Erythroblast (primary cell): ENCODE data around the gene GRM8.

ENCODE experiments used
- DNase-seq, 2 experiments: peaks; one replicate each; lab custom pipeline; 2025; lab: John Stamatoyannopoulos, UW
- GATA1 ChIP-seq: IDR thresholded peaks from 2 replicates; pipeline ENCODE4 v1.6.1; 2011; ENCODE audit warnings: low read depth, mild to moderate bottlenecking, control low read depth, low read length, moderate library complexity
- POLR2A ChIP-seq: IDR thresholded peaks from 2 replicates; pipeline ENCODE4 v1.6.1; 2011; ENCODE audit warnings: mild to moderate bottlenecking, low read length

Gene GRM8

GRCh38 chr7:126441745-126442144, 811.0 kb downstream of the GRM8 start:
- no peak for TF ChIP-seq POLR2A
- no peak for TF ChIP-seq GATA1
- DNase-seq = no peak

DNA sequence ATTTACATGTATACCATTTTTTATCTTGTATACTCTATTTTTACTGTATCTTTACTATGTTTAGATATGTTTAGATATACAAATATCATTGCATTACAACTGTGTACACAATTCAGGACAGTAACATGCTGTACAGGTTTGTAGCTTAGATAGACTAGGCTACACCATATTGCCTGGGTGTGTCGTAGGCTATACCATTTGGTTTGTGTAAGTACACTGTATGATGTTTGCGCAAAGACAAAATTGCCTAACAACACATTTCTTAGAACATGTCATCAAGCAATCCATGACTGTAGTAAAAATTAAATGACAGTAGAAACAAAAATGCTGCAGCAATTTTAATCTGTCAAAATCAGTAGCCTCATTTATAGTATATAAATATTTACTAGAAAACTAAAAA, 812.2 kb downstream of the GRM8 start:
- no peak for TF ChIP-seq POLR2A
- TF ChIP-seq GATA1 = no peak
- DNase-seq = no peak

DNA sequence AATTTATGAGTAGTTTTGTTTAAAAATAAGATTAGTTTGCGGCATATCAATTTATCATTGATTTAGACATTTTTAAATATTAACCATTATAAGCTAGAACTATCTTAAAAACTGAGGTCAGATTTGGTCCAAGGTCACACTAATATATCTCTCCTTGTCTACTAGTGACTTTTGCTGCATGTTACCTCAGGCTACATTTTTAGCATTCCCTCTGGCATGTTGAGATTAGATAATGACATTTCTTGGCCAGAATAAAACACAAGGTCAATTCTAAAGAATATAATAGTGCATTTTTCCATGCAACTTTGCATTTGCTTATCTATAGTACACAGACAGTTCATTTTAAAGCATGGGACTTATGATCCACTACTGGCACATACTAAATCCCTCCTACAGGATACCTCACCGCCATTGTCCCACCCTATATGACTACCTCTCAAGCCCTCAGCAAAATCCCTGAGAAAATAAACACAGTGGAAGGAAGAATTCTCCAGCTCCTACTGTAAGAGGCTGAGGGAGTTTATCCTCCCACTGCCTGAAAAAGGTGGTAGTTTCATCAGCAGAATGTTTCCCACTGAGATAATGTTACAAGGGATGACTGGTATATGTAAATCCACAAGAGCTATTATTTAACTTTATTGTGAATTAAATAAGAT, 816.4 kb downstream of the GRM8 start:
- TF ChIP-seq GATA1 = no peak
- TF ChIP-seq POLR2A = no peak
- no peak for DNase-seq

DNA sequence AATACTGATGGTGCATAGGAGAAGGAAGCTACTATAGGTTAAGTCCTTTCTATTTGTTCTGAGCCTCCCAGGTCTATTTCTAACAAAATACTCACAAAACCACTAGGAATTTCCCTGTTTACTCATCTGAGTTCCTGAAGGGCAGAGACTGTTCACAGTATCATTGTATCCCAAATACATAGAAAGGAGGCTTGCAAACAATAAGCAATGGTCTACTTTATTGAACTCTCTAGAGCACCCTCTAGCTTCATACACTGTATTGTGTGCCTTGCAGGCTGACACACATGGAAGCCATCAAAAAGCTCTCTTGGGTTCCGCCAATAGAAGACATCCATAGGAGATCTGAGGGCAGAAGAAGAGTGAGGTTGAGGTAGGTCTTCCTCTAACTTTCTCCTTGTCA, 826.1 kb downstream of the GRM8 start:
- TF ChIP-seq POLR2A (no peak), GATA1 (no peak)
- no peak for DNase-seq

- no peak for DNase-seq
- TF ChIP-seq POLR2A = no peak
- TF ChIP-seq GATA1 = no peak
Measured at GRCh38 chr7:126424985-126425384, 827.8 kb downstream of the GRM8 start.

GRCh38 chr7:126419047-126419446, 833.7 kb downstream of the GRM8 start:
- DNase-seq = no peak
- TF ChIP-seq POLR2A (no peak), GATA1 (no peak)

GRCh38 chr7:126411821-126412383, 840.8 kb downstream of the GRM8 start:
- DNase-seq = no peak
- TF ChIP-seq GATA1 (no peak), POLR2A (no peak)

DNA sequence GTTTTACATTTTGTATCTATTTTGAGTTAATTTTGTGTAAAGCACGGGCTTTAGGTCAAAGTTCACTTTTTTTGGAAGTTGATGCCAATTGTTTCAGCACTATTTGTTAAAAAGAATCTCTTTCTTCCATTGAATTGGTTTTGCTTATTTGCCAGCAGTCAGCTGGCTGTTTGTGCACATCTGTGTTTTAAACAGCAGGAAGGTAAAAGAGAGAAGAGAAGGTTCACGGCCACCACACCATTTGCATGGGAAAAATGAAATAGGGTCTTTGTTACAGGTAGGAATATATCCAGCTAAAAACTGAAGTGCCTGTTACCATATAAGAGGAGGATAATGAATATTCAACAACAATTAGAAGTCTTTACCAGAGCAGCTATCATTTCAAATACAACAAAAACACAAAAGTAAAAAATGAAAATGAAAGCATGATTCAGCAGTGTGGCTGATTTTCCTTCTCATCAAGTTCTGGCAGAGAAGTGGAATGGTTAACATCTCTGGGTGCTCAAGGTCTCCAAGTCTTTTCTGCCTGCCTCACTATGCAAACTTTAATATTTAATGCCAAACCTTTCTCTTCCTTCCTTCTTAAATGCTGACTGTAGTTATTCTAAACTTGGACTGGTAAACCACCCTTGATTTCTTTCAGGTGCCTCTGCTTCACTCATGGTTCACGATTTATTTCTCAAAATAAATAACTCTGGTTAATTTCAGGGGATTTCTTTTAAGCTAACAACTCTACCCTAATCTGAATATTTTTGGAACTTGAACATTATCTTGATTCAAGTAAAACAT, 841.5 kb downstream of the GRM8 start:
- DNase-seq = no peak
- TF ChIP-seq GATA1 (no peak), POLR2A (no peak)

DNA sequence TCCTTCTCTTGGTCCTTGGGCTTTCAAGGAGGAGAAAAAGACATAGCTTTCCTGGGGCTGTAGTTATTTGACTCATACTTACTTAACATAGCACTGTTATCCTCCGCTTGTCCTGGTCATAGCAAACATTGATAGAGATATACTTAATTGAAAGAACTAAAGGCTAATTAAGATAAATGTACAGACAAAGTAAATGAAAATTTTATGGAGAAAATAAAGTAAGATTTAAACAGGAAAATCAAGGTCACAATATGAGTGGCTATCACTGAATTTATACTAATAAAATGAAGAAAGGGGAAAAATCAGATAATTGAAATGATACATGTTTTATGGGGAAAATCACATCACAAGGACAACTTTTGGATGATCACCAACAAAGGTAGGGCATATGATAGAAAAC, 849.7 kb downstream of the GRM8 start:
- TF ChIP-seq POLR2A (no peak), GATA1 (no peak)
- DNase-seq = no peak

GRCh38 chr7:126401918-126402317, 850.8 kb downstream of the GRM8 start:
- no peak for TF ChIP-seq GATA1
- no peak for TF ChIP-seq POLR2A
- no peak for DNase-seq

DNA sequence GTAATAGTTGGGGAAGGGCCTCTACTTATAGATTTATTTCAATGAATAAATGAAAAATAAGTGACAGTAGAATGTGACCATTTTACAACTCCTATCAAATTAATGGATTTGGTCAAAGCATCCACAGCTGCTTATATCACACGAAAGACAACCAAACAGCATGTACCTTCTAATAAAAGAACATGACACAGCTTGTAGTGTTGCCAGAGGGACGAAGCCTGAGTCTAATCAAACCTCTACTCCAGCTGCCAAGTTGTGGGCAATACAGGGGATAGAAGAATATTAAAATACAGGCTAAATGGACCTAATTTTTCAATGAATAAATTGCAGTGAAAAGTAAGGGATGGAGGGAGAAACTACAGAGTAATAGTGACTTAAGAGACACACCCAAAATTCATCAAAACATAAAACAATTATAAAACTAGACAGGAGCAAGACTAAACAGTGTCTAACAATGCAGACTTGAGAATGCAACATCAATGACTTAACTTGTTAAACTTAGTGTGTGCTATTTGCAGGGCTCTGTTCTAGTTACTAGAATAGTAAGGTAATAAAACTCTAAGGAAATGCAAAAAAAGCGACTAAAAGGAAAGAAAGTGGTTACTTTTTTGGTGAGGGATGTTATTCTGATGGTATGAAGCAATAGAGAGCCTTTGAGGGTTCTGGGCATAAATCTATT, 853.8 kb downstream of the GRM8 start:
- TF ChIP-seq POLR2A = no peak
- TF ChIP-seq GATA1 = no peak
- DNase-seq = no peak

DNA sequence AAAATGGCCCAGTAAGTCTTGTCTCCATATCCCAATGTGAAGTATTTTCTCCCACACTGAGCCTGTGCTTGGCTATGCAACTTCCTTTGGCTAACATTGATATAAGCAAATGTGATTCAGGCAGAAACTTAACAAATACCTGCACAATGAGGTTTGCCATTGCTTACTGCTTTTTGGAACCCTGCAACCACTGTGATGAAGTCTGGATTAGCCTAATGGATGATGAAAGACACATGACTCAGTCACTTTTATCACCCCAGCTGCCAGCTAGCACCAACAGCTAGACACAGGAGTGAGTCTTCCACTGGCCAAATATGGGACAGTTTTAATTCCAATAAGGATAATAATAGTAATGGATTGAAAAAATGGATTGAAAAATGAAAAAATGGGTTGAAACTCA, 854.5 kb downstream of the GRM8 start:
- TF ChIP-seq GATA1 (no peak), POLR2A (no peak)
- no peak for DNase-seq

DNA sequence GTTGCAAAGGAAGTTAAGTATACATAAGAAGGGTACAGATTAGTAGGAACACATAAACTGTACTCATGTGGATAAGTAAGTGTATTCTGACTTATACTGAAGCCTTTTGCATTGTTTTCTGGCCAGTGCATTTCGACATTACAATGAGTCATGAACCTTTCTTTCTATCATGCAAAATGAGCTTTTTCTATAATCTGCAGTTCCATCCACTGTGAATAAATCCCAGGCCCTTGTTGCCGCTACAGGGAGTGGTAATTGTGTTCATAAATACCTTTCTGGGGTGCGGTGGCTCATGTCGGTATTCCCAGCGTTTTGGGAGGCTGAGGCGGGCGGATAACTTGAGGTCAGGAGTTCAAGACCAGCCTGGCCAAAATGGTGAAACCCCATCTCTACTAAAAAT, 858.3 kb downstream of the GRM8 start:
- TF ChIP-seq GATA1 (no peak), POLR2A (no peak)
- DNase-seq = no peak
